GM10266 (cell line): Measurements from ENCODE around the gene GRIP1.

Experiments
- DNase-seq: peaks from one replicate; pipeline ENCODE4 v3.0.0; 2012; ENCODE audit errors: extremely low spot score
- CTCF ChIP-seq: IDR thresholded peaks from 2 replicates; pipeline ENCODE4 v1.5.1; 2012; ENCODE audit warnings: mild to moderate bottlenecking, low read depth; ENCODE audit not compliant: control insufficient read depth, insufficient read depth; ENCODE audit errors: missing control alignments

Gene GRIP1

GRCh38 chr12:66538970-66539369, 139.9 kb downstream of the GRIP1 start:
- no peak for DNase-seq
- no peak for TF ChIP-seq CTCF

GRCh38 chr12:66537876-66538275, 141.0 kb downstream of the GRIP1 start:
- TF ChIP-seq CTCF, result no peak
- no peak for DNase-seq

DNA sequence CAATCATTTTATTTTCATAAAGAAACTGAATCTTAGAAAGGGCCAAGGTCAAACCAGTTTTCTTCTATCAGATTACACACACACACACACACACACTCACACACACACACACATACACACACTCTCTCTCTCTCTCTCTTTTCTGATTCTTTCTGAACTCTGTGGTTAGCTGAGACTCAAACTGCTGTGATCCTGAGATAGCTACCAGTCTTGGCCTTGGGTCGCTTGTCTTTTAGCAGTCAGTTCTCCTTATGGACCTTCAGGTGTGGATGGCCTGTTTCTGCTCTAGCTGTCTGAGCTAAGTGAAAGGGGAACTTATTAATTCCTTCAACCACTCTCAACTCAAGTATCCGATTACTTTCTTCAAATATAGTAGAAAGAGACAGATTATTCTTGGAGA, 145.1 kb downstream of the GRIP1 start:
- TF ChIP-seq CTCF, result no peak
- no peak for DNase-seq

DNA sequence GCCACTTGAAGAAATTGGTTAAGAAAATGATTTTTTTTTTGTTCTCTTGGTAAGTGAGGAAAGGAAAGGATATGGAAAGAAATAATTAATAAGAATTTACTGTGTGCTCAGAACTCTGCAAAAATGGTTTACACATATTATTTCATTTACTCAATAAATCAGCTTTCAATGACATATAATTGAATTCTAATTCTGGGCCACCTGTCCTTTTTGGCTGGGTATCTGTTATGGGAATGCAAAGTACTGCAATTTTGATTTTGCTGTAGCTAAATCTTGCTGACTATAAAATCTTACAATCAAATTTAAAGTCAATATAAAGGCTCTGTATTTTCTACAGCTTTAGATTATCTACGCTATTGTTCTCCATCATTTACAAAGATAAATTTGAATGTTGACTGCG, 147.1 kb downstream of the GRIP1 start:
- TF ChIP-seq CTCF, result no peak
- DNase-seq, result no peak

- no peak for TF ChIP-seq CTCF
- no peak for DNase-seq
Observed at GRCh38 chr12:66529934-66530333, 148.9 kb downstream of the GRIP1 start.

DNA sequence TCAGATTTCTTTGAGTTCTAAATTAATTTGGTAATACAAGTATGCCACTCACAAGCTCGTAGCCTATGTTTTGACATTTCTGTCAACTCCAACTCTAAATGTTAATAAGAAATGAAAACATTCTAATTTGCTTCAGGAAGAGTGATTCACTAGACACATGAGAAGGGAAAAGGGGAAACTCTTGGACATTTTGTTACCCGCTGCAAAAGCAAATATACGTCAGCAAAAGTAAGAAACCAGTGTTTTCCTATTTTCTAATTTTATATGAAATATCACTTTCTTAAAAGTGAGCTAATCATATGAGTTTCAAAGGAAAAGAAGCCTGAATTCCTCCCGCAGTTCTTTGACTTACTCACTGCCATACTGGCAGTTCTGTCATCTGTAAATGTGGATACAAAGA, 162.3 kb downstream of the GRIP1 start:
- DNase-seq, result no peak
- no peak for TF ChIP-seq CTCF

GRCh38 chr12:66516133-66516532, 162.7 kb downstream of the GRIP1 start:
- no peak for DNase-seq
- TF ChIP-seq CTCF, result no peak
